PC-9 (cell line): ENCODE measurements around the gene CHTF18. TPM values are rescaled to one million over a fixed set of nuclear protein-coding genes. Genes with fewer than 3 reads are reported as not detected.

Source experiments
- BruUV-seq: library from RNA; stranded (reverse); fragments of 400-500 nt; replicated peaks from 2 replicates; lab custom pipeline; 2021; lab: Mats Ljungman, UMichigan
- CTCF ChIA-PET: fragments of 300-600 bp; sonication (Branson Sonifier 250); formaldehyde crosslinking; loops from one replicate; lab custom pipeline; 2022; ENCODE audit warnings: antibody characterized with exemption; lab: Charles Lee
- POLR2A ChIA-PET: fragments of 300-600 bp; sonication (Branson Sonifier 250); formaldehyde crosslinking; loops from one replicate; lab custom pipeline; 2022; ENCODE audit warnings: antibody characterized with exemption; ENCODE audit not compliant: unreplicated experiment; lab: Charles Lee
- DNase-seq, 2 experiments: peaks; one replicate each; pipeline versions ENCODE4 v3.0.0 to v3.0.0-alpha.2; 2015 to 2022; ENCODE audit warnings: mixed read lengths in 1 of 2
- H2AFZ ChIP-seq: fragments of 200-600 bp; sonication (generic); 2 replicates; pipeline ENCODE4 v1.8.1; 2017; ENCODE audit warnings: antibody characterized with exemption
- H3F3A ChIP-seq: fragments of 200-600 bp; sonication (generic); 2 replicates; pipeline ENCODE4 v1.8.1; 2017; ENCODE audit warnings: antibody characterized with exemption, mild to moderate bottlenecking, low read depth; ENCODE audit not compliant: insufficient read depth
- H3K27ac ChIP-seq: fragments of 200-600 bp; sonication (generic); 2 replicates; pipeline ENCODE4 v1.6.1; 2016; ENCODE audit warnings: mixed run types
- H3K27me3 ChIP-seq: fragments of 200-600 bp; sonication (generic); 2 replicates; pipeline ENCODE4 v1.6.1; 2016; ENCODE audit warnings: low read depth, mixed run types; ENCODE audit not compliant: insufficient read depth
- H3K36me3 ChIP-seq: fragments of 200-600 bp; sonication (generic); 2 replicates; pipeline ENCODE4 v1.6.1; 2016; ENCODE audit warnings: low read depth, mixed run types
- H3K4me1 ChIP-seq: fragments of 200-600 bp; sonication (generic); replicated peaks from 2 replicates; pipeline ENCODE4 v1.6.1; 2016; ENCODE audit warnings: mixed run types; ENCODE audit not compliant: insufficient read depth
- H3K4me2 ChIP-seq: fragments of 200-600 bp; sonication (generic); 2 replicates; pipeline ENCODE4 v1.6.1; 2017; ENCODE audit warnings: mixed run types
- H3K4me3 ChIP-seq: fragments of 200-600 bp; sonication (generic); 2 replicates; pipeline ENCODE4 v1.6.1; 2016; ENCODE audit warnings: mixed run types
- H3K79me2 ChIP-seq: fragments of 200-600 bp; sonication (generic); 2 replicates; pipeline ENCODE4 v1.6.1; 2017; ENCODE audit warnings: low read depth, mixed run types
- H3K9me2 ChIP-seq: fragments of 200-600 bp; sonication (generic); 2 replicates; pipeline ENCODE4 v1.8.1; 2017; ENCODE audit warnings: mild to moderate bottlenecking; ENCODE audit not compliant: insufficient read depth
- H3K9me3 ChIP-seq: fragments of 200-600 bp; sonication (generic); 2 replicates; pipeline ENCODE4 v1.8.1; 2016; ENCODE audit warnings: low read depth; ENCODE audit not compliant: insufficient read depth
- H4K20me1 ChIP-seq: fragments of 200-600 bp; sonication (generic); 2 replicates; pipeline ENCODE4 v1.8.1; 2017; ENCODE audit not compliant: insufficient read depth
- CTCF ChIP-seq: fragments of 200-600 bp; sonication (generic); conservative IDR thresholded peaks from 2 replicates; pipeline ENCODE4 v1.6.1; 2017; ENCODE audit warnings: mixed run types, antibody characterized with exemption, mild to moderate bottlenecking, moderate library complexity
- EZH2 ChIP-seq: fragments of 200-600 bp; sonication (generic); IDR thresholded peaks from 2 replicates; pipeline ENCODE4 v1.8.0; 2017; ENCODE audit warnings: antibody characterized with exemption, low read depth
- intact Hi-C: fragments of 100-400 bp; cut with micrococcal nuclease; formaldehyde crosslinking; loops from one replicate; pipeline ENCODE4 v1.10.0; 2022; ENCODE audit not compliant: unreplicated experiment
- total RNA-seq: library from RNA; stranded (reverse); gene quantifications from 2 replicates; pipeline ENCODE4 v1.2.3, GENCODE V29; 2021

Gene CHTF18
- total RNA-seq, 1 experiment from 2014 or later, result 67.7 TPM

GRCh38 chr16:754656-755055, 33.8 kb upstream of the CHTF18 start:
- H2AFZ ChIP-seq, result no peak overlapping the region
- no peaks in the 10 kb centered on the region for H3K79me2 ChIP-seq
- no peak overlapping the region for H3K4me2 ChIP-seq
- H3K27ac ChIP-seq, result no peak overlapping the region
- no peak overlapping the region for H3K4me3 ChIP-seq
- no peaks in the 10 kb centered on the region for H3K36me3 ChIP-seq
- TF ChIP-seq CTCF, result no peak
- no peak for TF ChIP-seq EZH2
- H3K9me2 ChIP-seq, result no peaks in the 10 kb centered on the region
- H3K27me3 ChIP-seq, result no peaks in the 10 kb centered on the region
- no peaks in the 10 kb centered on the region for H3K4me1 ChIP-seq
- H4K20me1 ChIP-seq, result no peaks in the 10 kb centered on the region; the same call in 1 of the 2 replicates
- H3K9me3 ChIP-seq, result no peaks in the 10 kb centered on the region
- no peak for DNase-seq
- BruUV-seq, result no TSS peak
- intact Hi-C loops, result no loop called here
- peaks cover 4% of the 10 kb centered on the region; the same call in 1 of the 2 replicates for H3F3A ChIP-seq
- CTCF ChIA-PET, result no interaction called here
- POLR2A ChIA-PET, result no interaction called here

- H3K79me2 ChIP-seq, result no peaks in the 10 kb centered on the region
- ChIA-PET CTCF (no interaction called here), POLR2A (no interaction called here)
- no peak overlapping the region for H3K4me2 ChIP-seq
- no peaks in the 10 kb centered on the region for H3K9me3 ChIP-seq
- peaks cover 14% of the 10 kb centered on the region for H3K4me1 ChIP-seq
- H3K9me2 ChIP-seq, result no peaks in the 10 kb centered on the region
- intact Hi-C loops, result no loop called here
- no TSS peak for BruUV-seq
- H2AFZ ChIP-seq, result no peak overlapping the region
- TF ChIP-seq CTCF, result no peak
- no peak for TF ChIP-seq EZH2
- H3K27me3 ChIP-seq, result no peaks in the 10 kb centered on the region
- peaks cover 4% of the 10 kb centered on the region; the same call in 1 of the 2 replicates for H3F3A ChIP-seq
- H3K36me3 ChIP-seq, result no peaks in the 10 kb centered on the region
- no peaks in the 10 kb centered on the region; the same call in 1 of the 2 replicates for H4K20me1 ChIP-seq
- no peak for DNase-seq
- H3K27ac ChIP-seq, result no peak overlapping the region
- no peak overlapping the region for H3K4me3 ChIP-seq
Measured at GRCh38 chr16:756428-756827, 32.0 kb upstream of the CHTF18 start.

- peaks cover 16% of the 10 kb centered on the region for H3K4me1 ChIP-seq
- peak in 1 of 2 experiments; percentile 77 for DNase-seq
- H3K9me3 ChIP-seq, result no peaks in the 10 kb centered on the region
- CTCF ChIA-PET, result interaction anchor here (0.6 to 2.1 kb wide), 2 partner anchors 43 to 47 kb away, joined by 3 to 7 read pairs; no protein-coding TSS in a partner anchor
- TF ChIP-seq CTCF (no peak), EZH2 (no peak)
- H3K9me2 ChIP-seq, result no peaks in the 10 kb centered on the region
- H3K27me3 ChIP-seq, result no peaks in the 10 kb centered on the region
- H3F3A ChIP-seq, result peaks cover 4% of the 10 kb centered on the region; the same call in 1 of the 2 replicates
- H2AFZ ChIP-seq, result no peak overlapping the region
- POLR2A ChIA-PET, result interaction anchor here (0.6 to 1.7 kb wide), 3 partner anchors 10 to 86 kb away, joined by 3 to 41 read pairs (median 9); partner anchors contain the start of genes CHTF18 and RPUSD1
- H3K79me2 ChIP-seq, result no peaks in the 10 kb centered on the region
- no peaks in the 10 kb centered on the region for H3K36me3 ChIP-seq
- H4K20me1 ChIP-seq, result no peaks in the 10 kb centered on the region
- intact Hi-C loops, result no loop called here
- no peak overlapping the region for H3K4me3 ChIP-seq
- no peak overlapping the region for H3K4me2 ChIP-seq
- H3K27ac ChIP-seq, result no peak overlapping the region
- BruUV-seq, result TSS peak; percentile 58
Measured at GRCh38 chr16:759110-759910, 29.1 kb upstream of the CHTF18 start.
